ENCODE results near the gene GTF2H4. TPM values are rescaled to one million over a fixed set of nuclear protein-coding genes. Genes with fewer than 3 reads are reported as not detected.

The GTF2H4 gene
- total RNA-seq, 2 donors from 2014 or later, result 14.9 to 42.2 TPM

DNA sequence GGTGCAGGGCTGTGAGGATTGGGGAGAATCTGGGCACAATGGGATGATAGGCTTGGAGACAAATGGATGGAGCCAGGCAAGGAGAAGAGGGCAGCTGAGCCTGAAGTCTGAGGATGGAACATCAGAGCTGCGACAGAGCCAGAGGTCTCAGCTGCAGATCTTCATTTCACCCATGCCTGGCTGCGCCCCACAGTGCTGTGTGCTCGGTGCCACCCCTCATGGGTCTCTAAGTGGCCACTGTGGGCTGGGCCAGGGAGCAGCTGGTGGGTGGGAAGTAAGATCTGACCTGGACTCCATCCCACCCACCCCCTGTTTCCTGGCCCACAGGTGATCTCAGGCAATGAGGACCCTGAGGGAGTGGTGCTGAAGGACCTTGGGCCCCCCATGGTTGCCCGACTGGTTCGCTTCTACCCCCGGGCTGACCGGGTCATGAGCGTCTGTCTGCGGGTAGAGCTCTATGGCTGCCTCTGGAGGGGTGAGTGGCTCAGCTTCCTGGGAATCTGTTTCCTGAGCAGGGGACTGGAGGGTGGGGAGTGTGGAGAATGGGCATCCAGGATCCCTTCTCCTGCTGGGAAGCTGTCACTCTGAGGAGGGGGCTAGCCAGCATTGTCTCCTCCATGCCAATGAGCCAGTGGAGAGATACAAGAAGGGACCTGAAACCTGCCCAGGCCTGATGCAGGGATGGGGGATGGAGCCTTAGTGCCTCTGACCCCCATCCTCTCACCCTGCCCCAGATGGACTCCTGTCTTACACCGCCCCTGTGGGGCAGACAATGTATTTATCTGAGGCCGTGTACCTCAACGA is 17.2 kb upstream of the GTF2H4 start:
- ATAC-seq (ENCODE audit: insufficient number of reproducible peaks, low FRiP score, low read depth) (no peak), DNase-seq (ENCODE audit: low spot score) (no peak)
- H3K27me3 ChIP-seq (replicated peaks; ENCODE audit: insufficient read depth), result no peaks in the 10 kb centered on the region
- peaks cover 47% of the 10 kb centered on the region for H3K36me3 ChIP-seq
- no peak for TF ChIP-seq CTCF (IDR thresholded peaks at IDR 0.05)
- peaks cover 7 to 11% of the 10 kb centered on the region in 2 donors for H3K4me1 ChIP-seq (ENCODE audit: control insufficient read depth in 1 of 2, low read depth in 2 of 2)
- no peaks in the 10 kb centered on the region for H3K9me3 ChIP-seq
- no peak overlapping the region for H3K27ac ChIP-seq
- no peak overlapping the region for H3K4me3 ChIP-seq

- TF ChIP-seq CTCF (IDR thresholded peaks at IDR 0.05), result no peak
- Histone ChIP-seq H3K27ac (no peak overlapping the region), H3K27me3 (replicated peaks; ENCODE audit: insufficient read depth) (no peaks in the 10 kb centered on the region), H3K4me3 (no peak overlapping the region), H3K9me3 (no peaks in the 10 kb centered on the region), H3K4me1 (ENCODE audit: control insufficient read depth in 1 of 2, low read depth in 2 of 2) (peaks cover 2 to 6% of the 10 kb centered on the region in 2 donors), H3K36me3 (peaks cover 49% of the 10 kb centered on the region)
- DNase-seq (ENCODE audit: low spot score) (no peak), ATAC-seq (ENCODE audit: insufficient number of reproducible peaks, low FRiP score, low read depth) (no peak)
Measured at GRCh38 chr6:30891450-30891723, 16.6 kb upstream of the GTF2H4 start.

DNA sequence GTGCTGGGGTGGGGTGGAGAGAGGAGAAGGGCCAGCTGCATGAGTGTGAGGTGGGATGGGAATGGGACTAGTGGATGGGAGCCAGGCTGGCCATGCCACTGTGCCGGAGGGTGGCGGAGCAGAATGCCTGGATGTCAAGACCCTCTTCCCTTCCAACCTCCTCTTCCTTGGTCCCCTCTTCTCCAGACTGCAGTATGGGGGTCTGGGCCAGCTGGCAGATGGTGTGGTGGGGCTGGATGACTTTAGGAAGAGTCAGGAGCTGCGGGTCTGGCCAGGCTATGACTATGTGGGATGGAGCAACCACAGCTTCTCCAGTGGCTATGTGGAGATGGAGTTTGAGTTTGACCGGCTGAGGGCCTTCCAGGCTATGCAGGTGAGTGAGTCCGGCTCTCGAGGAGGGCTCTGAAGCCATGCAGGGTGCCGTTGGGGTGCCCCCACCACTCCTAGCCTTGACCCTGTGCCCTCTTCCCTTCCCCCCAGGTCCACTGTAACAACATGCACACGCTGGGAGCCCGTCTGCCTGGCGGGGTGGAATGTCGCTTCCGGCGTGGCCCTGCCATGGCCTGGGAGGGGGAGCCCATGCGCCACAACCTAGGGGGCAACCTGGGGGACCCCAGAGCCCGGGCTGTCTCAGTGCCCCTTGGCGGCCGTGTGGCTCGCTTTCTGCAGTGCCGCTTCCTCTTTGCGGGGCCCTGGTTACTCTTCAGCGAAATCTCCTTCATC is 16.0 kb upstream of the GTF2H4 start:
- no peak for DNase-seq (ENCODE audit: low spot score)

DNA sequence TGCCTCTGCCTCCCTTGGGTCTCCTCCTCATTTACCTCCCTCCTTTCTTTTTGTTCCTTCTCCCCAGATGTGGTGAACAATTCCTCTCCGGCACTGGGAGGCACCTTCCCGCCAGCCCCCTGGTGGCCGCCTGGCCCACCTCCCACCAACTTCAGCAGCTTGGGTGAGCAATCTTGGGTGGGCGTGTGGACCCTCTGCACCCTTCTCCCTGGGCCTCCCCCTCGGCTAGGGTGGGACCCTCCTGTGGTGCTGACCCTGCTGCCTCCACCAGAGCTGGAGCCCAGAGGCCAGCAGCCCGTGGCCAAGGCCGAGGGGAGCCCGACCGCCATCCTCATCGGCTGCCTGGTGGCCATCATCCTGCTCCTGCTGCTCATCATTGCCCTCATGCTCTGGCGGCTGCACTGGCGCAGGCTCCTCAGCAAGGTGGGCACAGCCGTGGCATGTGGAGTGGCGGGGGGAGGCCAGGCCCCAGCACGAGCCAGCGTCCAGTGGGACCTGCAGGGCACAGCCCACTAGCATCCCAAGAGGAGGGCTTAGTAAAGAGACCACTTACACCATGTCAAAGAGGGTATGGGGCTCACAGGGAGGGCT is 14.9 kb upstream of the GTF2H4 start:
- DNase-seq (ENCODE audit: low spot score), result no peak
- Histone ChIP-seq H3K27ac (no peak overlapping the region), H3K27me3 (replicated peaks; ENCODE audit: insufficient read depth) (no peaks in the 10 kb centered on the region), H3K4me3 (no peak overlapping the region), H3K36me3 (peaks cover 62% of the 10 kb centered on the region), H3K4me1 (ENCODE audit: control insufficient read depth in 1 of 2, low read depth in 2 of 2) (no peaks in the 10 kb centered on the region), H3K9me3 (no peaks in the 10 kb centered on the region)
- no peak for ATAC-seq (ENCODE audit: insufficient number of reproducible peaks, low FRiP score, low read depth)
- no peak for TF ChIP-seq CTCF (IDR thresholded peaks at IDR 0.05)

More for the DNA sequence above, 16.0 kb upstream of the GTF2H4 start:
- Histone ChIP-seq H3K36me3 (peaks cover 54% of the 10 kb centered on the region), H3K9me3 (no peaks in the 10 kb centered on the region), H3K27me3 (replicated peaks; ENCODE audit: insufficient read depth) (no peaks in the 10 kb centered on the region), H3K27ac (no peak overlapping the region), H3K4me1 (ENCODE audit: control insufficient read depth in 1 of 2, low read depth in 2 of 2) (no peaks in the 10 kb centered on the region), H3K4me3 (no peak overlapping the region)
- TF ChIP-seq CTCF (IDR thresholded peaks at IDR 0.05), result no peak
- ATAC-seq (ENCODE audit: insufficient number of reproducible peaks, low FRiP score, low read depth), result no peak

DNA sequence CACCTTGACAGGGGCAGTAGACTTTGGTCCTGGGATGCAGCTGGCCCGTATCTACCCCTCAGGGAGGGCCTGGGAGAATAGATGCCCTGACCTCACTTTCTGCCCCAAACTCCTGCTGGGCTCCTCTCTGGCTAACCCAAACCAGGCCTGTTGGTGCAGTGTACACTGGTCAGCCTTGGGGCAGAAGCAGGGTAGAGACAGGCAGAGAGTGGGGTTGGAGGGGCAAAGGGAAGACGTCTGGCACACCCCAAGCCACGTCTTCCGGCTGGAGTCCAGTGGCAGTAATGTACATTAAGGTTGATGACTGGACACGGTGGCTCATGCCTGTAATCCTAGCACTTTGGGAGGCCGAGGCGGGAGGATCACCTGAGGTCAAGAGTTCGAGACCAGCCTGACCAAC is 14.3 kb upstream of the GTF2H4 start:
- no peaks in the 10 kb centered on the region for H3K9me3 ChIP-seq
- H3K27me3 ChIP-seq (replicated peaks; ENCODE audit: insufficient read depth), result no peaks in the 10 kb centered on the region
- no peak for TF ChIP-seq CTCF (IDR thresholded peaks at IDR 0.05)
- peaks cover 66% of the 10 kb centered on the region for H3K36me3 ChIP-seq
- no peaks in the 10 kb centered on the region for H3K4me1 ChIP-seq (ENCODE audit: control insufficient read depth in 1 of 2, low read depth in 2 of 2)
- DNase-seq (ENCODE audit: low spot score), result no peak
- no peak for ATAC-seq (ENCODE audit: insufficient number of reproducible peaks, low FRiP score, low read depth)
- no peak overlapping the region for H3K4me3 ChIP-seq
- no peak overlapping the region for H3K27ac ChIP-seq

Data from thoracic aorta (tissue), 2 donors.